ENCODE measurements around the gene CEP83.

The CEP83 gene

GRCh38 chr12:94261119-94261518, 198.5 kb downstream of the CEP83 start:
- TF ChIP-seq CTCF (conservative IDR thresholded peaks at IDR 0.05; ENCODE audit: low read length) = no peak
- H3K4me3 ChIP-seq (ENCODE audit: low read length) = no peak overlapping the region
- DNase-seq (ENCODE audit: low read depth) = no peak

GRCh38 chr12:94260717-94261116, 198.9 kb downstream of the CEP83 start:
- TF ChIP-seq CTCF (conservative IDR thresholded peaks at IDR 0.05; ENCODE audit: low read length) = no peak
- no peak overlapping the region for H3K4me3 ChIP-seq (ENCODE audit: low read length)
- no peak for DNase-seq (ENCODE audit: low read depth)

- no peak overlapping the region for H3K4me3 ChIP-seq (ENCODE audit: low read length)
- TF ChIP-seq CTCF (conservative IDR thresholded peaks at IDR 0.05; ENCODE audit: low read length) = no peak
- DNase-seq (ENCODE audit: low read depth) = no peak
Measured at GRCh38 chr12:94260017-94260416, 199.7 kb downstream of the CEP83 start.

- DNase-seq (ENCODE audit: low read depth) = no peak
- no peak overlapping the region for H3K4me3 ChIP-seq (ENCODE audit: low read length)
- no peak for TF ChIP-seq CTCF (conservative IDR thresholded peaks at IDR 0.05; ENCODE audit: low read length)
Measured at GRCh38 chr12:94258593-94258992, 201.1 kb downstream of the CEP83 start.

All from AG10803 (cell line).